ENCODE results near the gene RERE.
A peak's percentile ranks its signal among the peaks of the same experiment; 100 is the strongest.

The RERE gene

DNA sequence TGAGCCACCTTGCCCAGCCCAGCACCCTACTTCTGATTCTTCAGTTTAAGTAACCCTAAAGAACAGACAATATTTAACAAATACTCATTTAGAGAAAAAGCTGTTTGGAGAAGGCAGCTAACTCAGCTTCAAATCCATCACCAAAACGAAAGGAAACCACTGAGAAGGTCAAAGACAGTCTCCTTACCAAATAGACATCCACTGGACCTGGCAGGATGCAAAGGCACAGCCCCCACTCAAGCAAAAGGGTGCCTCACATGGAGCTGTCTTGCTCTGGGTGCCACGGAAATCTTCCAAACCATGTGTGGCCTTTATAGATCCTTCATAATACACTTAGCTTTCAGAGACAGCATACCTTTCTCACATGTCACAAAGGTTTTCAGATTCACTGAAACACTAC, 165.5 kb downstream of the RERE start:
- Mint-ChIP-seq H3K27me3 (no peaks in the 10 kb centered on the region), H3K4me1 (peaks cover 48% of the 10 kb centered on the region), H3K27ac (peak overlapping the region in 1 of 2 donors; percentile 3), H3K9me3 (no peaks in the 10 kb centered on the region), H3K4me3 (peak overlapping the region in 1 of 2 donors; percentile 13)
- DNase-seq (no peak), ATAC-seq (no peak)

DNA sequence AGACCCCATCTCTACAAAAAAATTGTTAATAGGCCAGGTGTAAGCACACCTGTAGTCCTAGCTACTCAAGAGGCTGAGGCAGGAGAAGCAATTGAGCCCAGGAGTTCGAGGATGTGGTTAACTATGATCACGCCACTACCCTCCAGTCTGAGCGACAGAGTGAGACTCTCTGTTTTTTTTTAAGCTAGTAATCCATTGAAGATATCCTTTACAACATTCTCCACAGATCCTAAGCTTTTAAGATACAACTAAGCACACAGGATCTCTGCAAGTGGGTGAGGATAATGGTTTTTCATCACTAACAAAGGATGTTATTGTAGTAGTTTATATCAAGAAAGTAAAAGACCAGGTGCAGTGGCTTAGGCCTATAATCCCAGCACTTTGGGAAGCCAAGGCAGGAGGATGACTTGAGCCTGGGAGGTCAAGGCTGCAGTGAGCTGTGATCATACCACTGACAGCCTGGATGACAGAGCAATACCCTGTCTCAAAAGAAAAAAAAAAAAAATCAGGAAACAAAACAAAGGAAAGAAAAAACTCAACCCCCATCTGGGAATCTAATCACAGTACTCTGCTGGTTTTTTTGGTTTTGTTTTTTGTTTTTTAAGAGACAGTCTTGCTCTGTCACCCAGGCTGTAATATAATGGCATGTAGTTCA, 166.1 kb downstream of the RERE start:
- no peaks in the 10 kb centered on the region for H3K27me3 Mint-ChIP-seq
- ATAC-seq (peak; percentile 74), DNase-seq (no peak)
- H3K9me3 Mint-ChIP-seq = no peaks in the 10 kb centered on the region
- H3K27ac Mint-ChIP-seq = peak overlapping the region; percentile 33 to 74
- peak overlapping the region in 1 of 2 donors; percentile 56 for H3K4me3 Mint-ChIP-seq
- H3K4me1 Mint-ChIP-seq = peaks cover 54% of the 10 kb centered on the region

DNA sequence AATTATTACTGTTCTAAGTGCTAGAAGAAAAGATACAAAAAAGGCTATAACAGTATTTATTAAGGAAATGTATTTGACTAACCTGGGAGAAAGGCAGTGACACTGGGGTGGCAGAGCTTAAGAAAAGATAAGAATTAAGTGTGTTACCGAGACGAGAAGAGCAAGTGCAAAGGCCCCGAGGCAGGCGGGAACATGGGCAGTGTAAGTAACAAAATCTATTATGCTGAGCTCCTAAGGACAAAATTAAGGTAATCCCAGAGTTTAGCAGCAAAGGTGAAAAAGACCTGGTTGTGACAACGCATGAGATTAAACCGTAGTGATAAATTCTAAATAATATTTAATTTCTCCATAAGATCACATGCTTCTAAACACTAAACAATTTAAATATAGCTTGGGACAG, 167.6 kb downstream of the RERE start:
- no peaks in the 10 kb centered on the region for H3K27me3 Mint-ChIP-seq
- peaks cover 58% of the 10 kb centered on the region for H3K4me1 Mint-ChIP-seq
- ATAC-seq (no peak), DNase-seq (no peak)
- no peak overlapping the region for H3K4me3 Mint-ChIP-seq
- H3K27ac Mint-ChIP-seq = no peak overlapping the region
- no peaks in the 10 kb centered on the region for H3K9me3 Mint-ChIP-seq

DNA sequence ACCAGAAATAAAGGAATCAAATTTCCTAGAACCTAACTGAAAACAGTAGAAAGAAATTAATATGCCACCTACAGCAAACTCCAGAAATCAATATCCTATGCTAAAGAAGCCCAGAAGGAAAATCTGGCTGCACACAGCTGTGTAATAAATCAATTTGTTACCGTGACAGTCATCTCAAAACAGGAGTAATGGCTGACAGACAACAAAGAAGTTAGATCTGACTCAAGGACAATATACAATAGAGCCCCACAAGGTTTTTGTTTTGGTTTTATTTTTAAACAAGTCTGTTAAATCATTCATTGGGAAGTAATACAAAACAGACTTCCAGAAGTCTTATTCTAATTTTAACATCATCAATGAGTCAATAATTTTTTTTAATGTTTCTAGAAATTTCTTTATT, 168.4 kb downstream of the RERE start:
- Mint-ChIP-seq H3K4me1 (peaks cover 61% of the 10 kb centered on the region), H3K27ac (no peak overlapping the region), H3K27me3 (no peaks in the 10 kb centered on the region), H3K9me3 (no peaks in the 10 kb centered on the region), H3K4me3 (peak overlapping the region in 1 of 2 donors; percentile 0)
- DNase-seq (no peak), ATAC-seq (peak; percentile 90)

DNA sequence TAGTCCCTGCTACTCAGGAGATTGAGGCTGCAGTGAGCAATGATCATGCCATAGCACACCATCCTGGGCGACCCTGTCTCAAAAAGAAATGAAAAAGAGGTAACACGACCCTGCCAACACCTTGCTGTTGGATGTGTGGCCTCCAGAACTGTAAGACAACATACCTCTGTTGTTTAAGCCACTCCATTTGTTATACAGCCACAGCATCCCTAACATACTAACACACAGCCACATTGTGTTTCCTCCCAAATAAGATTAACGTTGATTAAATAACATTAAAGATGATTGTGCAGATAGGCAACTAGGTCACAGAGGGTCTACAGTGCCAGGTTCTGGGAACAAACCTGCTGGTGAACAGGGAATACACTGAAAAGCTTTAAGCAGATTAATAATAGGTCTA, 170.4 kb downstream of the RERE start:
- DNase-seq (no peak), ATAC-seq (no peak)
- H3K4me3 Mint-ChIP-seq = no peak overlapping the region
- no peaks in the 10 kb centered on the region for H3K9me3 Mint-ChIP-seq
- H3K4me1 Mint-ChIP-seq = peaks cover 72% of the 10 kb centered on the region
- H3K27ac Mint-ChIP-seq = no peak overlapping the region
- H3K27me3 Mint-ChIP-seq = no peaks in the 10 kb centered on the region

DNA sequence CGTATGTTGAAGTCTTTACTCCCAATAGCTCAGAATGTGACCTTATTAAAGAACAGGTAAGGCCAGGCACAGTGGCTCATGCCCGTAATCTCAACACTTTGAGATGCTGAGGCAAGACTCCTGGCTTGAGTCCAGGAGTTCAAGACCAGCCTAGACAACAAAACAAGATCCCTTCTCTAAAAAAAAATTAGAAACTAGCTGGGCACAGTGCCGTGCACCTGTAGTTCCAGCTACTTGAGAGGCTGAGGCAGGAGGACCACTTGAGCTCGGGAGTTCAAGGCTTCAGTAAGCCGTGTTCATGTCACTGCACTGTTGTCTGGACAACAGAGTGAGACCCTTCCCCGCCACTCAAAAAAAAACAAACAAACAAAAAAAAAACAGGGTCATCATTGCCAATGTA, 171.3 kb downstream of the RERE start:
- H3K27ac Mint-ChIP-seq = no peak overlapping the region
- no peaks in the 10 kb centered on the region for H3K9me3 Mint-ChIP-seq
- no peak overlapping the region for H3K4me3 Mint-ChIP-seq
- ATAC-seq (no peak), DNase-seq (no peak)
- peaks cover 65% of the 10 kb centered on the region for H3K4me1 Mint-ChIP-seq
- no peaks in the 10 kb centered on the region for H3K27me3 Mint-ChIP-seq

DNA sequence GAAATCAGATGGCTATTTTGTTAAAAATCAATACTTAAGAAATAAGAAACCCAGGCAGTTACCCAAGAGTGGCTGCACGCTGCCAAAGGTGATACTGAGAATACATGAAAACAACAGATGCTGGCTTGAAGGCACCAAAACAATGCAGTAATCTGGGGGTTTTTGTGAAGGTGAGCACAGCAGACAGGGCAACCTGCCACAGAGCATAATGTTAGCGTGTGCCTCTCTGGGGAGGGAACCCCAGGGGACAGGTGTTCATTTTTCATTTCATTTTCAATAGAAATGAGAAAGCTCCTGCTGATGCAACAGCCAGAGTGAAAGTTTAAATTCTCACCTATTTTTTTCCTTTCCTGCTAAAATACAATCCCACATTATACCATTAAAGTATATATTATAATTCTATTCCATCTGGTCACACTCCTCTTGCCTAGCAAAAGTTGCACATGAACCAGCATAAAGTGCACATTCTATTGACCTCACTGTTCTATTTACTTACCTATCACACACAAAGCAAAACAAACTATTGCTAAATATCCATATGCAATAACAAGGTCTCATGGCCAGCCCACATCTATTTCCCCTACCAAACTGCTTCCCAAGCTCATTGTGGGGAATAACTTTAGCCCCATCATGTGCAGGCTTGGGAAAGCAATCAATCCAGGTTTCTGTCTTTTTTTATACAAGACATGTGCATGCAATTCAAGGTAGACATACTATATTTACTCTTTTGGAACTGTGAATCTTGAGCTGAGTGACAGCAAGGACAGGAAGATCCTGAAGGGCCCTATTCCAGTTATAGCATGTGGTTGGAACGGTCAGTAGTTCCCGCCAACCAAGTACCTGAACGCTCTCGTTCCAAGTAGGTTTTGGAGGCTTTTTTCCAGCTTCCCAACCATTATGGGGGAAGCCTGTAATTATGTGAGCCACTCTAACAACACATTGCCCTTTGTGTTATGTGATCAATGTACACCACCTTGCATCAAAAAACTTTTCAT, 173.6 kb downstream of the RERE start:
- H3K27ac Mint-ChIP-seq = no peak overlapping the region
- no peaks in the 10 kb centered on the region for H3K27me3 Mint-ChIP-seq
- H3K4me1 Mint-ChIP-seq = peaks cover 52% of the 10 kb centered on the region
- no peaks in the 10 kb centered on the region for H3K9me3 Mint-ChIP-seq
- peak overlapping the region in 1 of 2 donors; percentile 10 for H3K4me3 Mint-ChIP-seq
- peak; percentile 57 for ATAC-seq
- DNase-seq = no peak

DNA sequence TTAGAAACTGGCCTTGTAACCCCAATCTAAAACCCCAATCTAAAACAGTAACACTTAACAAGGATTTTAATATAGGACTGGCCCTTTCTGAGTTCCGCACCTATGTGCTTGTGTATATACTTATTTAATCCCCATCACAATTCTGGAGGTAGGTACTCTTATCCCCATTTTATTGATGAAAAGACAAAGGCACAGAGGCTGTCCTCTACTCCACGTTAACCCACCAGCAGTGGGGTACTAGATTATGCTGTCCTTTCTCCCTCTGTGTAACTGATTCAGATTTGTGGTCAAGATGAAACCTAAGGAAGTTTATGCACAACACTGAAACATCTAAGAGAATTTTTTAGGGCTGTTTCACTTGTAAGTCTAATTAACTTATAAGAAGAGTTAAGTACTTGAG, 175.3 kb downstream of the RERE start:
- H3K4me1 Mint-ChIP-seq = peaks cover 35% of the 10 kb centered on the region
- ATAC-seq = no peak
- no peak overlapping the region for H3K27ac Mint-ChIP-seq
- H3K27me3 Mint-ChIP-seq = no peaks in the 10 kb centered on the region
- no peak for DNase-seq
- H3K4me3 Mint-ChIP-seq = no peak overlapping the region
- no peaks in the 10 kb centered on the region for H3K9me3 Mint-ChIP-seq

DNA sequence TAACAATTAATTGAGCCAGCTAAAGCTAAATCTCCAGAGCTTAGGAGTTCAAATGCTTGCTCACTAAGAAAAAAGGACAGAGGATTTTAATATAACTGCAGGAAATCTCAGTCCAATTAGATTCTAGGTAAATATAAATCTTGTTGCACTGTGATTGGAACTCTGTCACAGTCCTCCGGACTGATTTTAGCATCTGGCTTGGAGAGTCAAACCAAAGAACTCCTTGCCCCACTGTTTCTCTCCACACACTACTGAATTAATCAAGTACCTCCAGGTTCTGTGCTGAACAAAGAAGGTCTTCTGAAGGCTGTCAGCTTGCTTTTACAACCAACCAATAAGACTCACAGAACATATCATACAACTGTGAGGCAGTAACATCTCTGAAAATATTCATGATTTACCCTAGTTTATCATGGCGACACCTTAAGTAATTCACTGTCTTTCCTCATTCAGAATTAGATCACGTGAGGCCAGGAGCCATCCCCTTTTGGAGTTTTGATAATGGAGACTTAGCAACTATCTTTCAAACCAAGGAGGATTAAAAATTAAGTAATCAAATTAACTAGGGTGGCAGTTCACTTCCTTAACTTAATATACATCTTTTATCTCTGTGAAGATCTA, 176.0 kb downstream of the RERE start:
- no peak for DNase-seq
- H3K9me3 Mint-ChIP-seq = no peaks in the 10 kb centered on the region
- H3K27ac Mint-ChIP-seq = no peak overlapping the region
- ATAC-seq = no peak
- H3K4me1 Mint-ChIP-seq = peaks cover 29% of the 10 kb centered on the region
- no peaks in the 10 kb centered on the region for H3K27me3 Mint-ChIP-seq
- no peak overlapping the region for H3K4me3 Mint-ChIP-seq

DNA sequence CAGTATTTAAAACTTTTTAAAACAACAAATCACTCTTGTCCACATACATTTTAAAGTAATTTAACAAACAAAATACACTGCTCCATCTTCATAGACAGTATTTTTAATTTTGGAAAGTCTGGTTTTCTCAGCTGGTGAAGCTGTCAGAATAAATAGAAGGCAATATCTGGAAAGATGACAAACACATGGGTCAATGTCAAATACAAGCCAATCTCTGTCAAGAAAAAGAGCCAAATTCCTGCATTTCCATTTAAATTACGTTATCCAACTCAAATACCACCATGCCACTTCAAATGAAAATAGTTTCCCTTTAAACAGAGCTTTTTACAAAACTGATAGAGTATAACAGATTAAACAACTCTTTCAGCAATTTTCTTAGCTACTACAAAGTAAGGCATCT, 176.5 kb downstream of the RERE start:
- Mint-ChIP-seq H3K9me3 (no peaks in the 10 kb centered on the region), H3K4me3 (no peak overlapping the region), H3K4me1 (peaks cover 25% of the 10 kb centered on the region), H3K27ac (no peak overlapping the region), H3K27me3 (no peaks in the 10 kb centered on the region)
- DNase-seq (no peak), ATAC-seq (no peak)

DNA sequence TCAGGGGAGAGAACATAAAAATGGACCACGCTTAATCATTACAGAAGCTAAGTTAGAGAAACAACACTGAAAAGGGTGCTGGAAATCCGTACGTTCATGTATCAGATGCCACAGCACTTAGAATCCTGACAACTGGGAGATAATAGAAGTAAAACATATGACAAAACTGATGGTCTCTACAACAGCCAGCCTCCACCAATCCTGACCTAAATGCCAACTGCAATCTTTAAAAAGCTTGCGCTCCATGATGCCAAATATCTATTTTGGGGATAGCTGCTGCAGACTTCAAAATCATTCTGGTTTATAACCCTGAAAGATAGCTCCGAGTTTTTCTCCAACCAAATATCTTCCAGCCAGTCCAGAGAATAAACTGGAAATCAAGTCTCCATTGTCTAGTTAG, 178.3 kb downstream of the RERE start:
- Mint-ChIP-seq H3K4me3 (no peak overlapping the region), H3K27me3 (no peaks in the 10 kb centered on the region), H3K4me1 (peaks cover 23% of the 10 kb centered on the region), H3K27ac (no peak overlapping the region), H3K9me3 (no peaks in the 10 kb centered on the region)
- no peak for ATAC-seq
- no peak for DNase-seq

DNA sequence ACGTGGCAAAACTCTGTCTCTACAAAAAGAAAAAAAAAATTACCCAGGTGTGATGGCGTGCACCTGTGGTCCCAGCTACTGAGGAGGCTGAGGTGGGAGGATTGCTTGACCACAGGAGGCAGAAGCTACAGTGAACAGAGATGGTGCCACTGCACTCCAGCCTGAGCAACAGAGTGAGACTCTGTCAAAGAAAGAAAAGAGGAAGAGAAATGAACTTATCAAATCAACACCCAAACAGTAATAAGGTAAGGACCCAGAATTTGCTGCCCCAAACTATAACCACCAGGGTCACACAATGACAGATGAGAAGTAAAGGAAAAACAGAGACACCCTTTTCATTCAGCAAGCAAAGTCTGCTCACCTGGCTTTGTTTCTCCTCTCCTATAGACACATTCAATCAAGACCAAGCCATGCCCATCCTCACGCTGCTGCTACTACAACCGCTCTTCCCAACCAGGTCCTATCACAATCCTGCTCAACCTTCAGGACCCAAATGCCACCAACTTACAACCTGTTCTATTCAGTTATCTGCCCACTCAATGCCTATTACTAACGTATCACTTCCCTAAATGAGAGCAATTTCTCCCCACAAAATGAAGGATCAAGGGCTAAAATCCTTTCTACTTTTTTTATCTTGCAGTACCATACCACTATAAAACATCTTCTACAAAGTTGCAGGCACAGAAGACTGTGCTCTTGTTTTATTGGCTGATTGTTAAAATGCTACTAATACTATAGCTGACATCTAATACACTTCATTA, 183.5 kb downstream of the RERE start:
- Mint-ChIP-seq H3K4me1 (peaks cover 35% of the 10 kb centered on the region), H3K4me3 (no peak overlapping the region), H3K27me3 (no peaks in the 10 kb centered on the region), H3K27ac (no peak overlapping the region), H3K9me3 (no peaks in the 10 kb centered on the region)
- ATAC-seq (no peak), DNase-seq (no peak)

DNA sequence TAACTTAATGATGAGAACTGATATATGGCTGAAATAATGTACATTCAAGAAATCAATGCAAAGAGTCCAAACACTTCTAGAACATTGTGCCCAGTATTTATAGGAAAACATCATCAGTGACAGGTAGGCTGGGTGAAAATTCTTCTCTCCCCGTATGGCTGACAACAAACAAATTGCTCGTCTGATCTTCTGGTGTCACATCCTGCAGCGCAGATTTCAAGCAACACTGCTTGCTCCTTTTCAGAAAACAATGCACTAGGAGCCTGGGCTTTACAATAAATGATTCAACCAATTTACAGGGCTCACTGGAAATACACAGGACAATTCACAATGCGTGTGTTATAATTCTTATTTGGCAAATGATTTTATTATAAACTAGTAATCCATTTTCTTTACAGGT, 185.3 kb downstream of the RERE start:
- Mint-ChIP-seq H3K4me3 (no peak overlapping the region), H3K27ac (no peak overlapping the region), H3K27me3 (no peaks in the 10 kb centered on the region), H3K4me1 (peaks cover 35% of the 10 kb centered on the region), H3K9me3 (no peaks in the 10 kb centered on the region)
- no peak for ATAC-seq
- DNase-seq = no peak

DNA sequence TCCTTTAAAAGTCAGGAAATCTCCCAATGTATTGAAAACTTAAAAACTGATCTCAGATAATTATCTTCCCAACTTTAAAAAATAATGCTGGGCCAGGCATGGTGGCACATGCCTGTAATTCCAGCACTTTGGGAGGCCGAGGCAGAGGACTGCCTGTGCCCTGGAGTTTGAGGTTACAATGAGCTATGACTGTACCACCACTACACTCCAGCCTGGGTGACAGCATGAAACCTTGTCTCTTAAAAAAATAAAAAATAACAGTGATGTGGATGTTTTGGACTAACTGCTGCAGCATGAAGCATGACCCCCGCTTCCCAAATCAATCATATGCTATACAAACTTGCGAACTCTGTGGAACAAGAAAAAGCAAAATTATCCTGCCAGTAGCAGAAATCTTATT, 186.3 kb downstream of the RERE start:
- ATAC-seq = no peak
- Mint-ChIP-seq H3K27ac (no peak overlapping the region), H3K4me3 (no peak overlapping the region), H3K9me3 (no peaks in the 10 kb centered on the region), H3K27me3 (no peaks in the 10 kb centered on the region), H3K4me1 (peaks cover 44% of the 10 kb centered on the region)
- DNase-seq = no peak
